ENCODE measurements around the gene LRRK1.

The LRRK1 gene

GRCh38 chr15:101043911-101044624 lies 124.9 kb downstream of the LRRK1 start:
- Histone ChIP-seq H3K9ac (ENCODE audit: low read length) (no peak overlapping the region), H3K27ac (ENCODE audit: low read depth, low read length) (no peak overlapping the region), H4K8ac (ENCODE audit: low read depth, low read length) (no peak overlapping the region), H3K56ac (ENCODE audit: low read length) (no peak overlapping the region), H3K4me1 (ENCODE audit: control insufficient read depth, low read depth, low read length) (peaks cover 3% of the 10 kb centered on the region), H3K4me2 (ENCODE audit: low read length) (no peak overlapping the region), H3K18ac (ENCODE audit: low read length) (no peak overlapping the region), H3K4me3 (ENCODE audit: low read length) (no peak overlapping the region), H2AK5ac (ENCODE audit: low read length) (no peak overlapping the region), H2BK120ac (ENCODE audit: low read depth, low read length) (no peak overlapping the region), H3K79me2 (ENCODE audit: control insufficient read depth, insufficient read depth, low read length) (no peaks in the 10 kb centered on the region), H2BK5ac (ENCODE audit: low read length) (no peak overlapping the region), H3K23ac (ENCODE audit: low read length) (no peak overlapping the region), H3K4ac (ENCODE audit: low read depth, low read length) (no peak overlapping the region), H4K5ac (ENCODE audit: low read length) (no peak overlapping the region), H3K36me3 (ENCODE audit: control insufficient read depth, insufficient read depth, low read length) (no peaks in the 10 kb centered on the region), H3K79me1 (ENCODE audit: low read length) (no peaks in the 10 kb centered on the region), H2BK15ac (replicated peaks; ENCODE audit: low read depth) (no peak overlapping the region), H3K27me3 (ENCODE audit: insufficient read depth, low read length, poor library complexity) (no peaks in the 10 kb centered on the region)
- no peak for DNase-seq
- WGBS (ENCODE audit: extremely low coverage, insufficient coverage, low lambda C conversion rate) = no CpG with 5 or more reads among the region's 13 CpGs

GRCh38 chr15:101044625-101045235 lies 125.6 kb downstream of the LRRK1 start:
- Histone ChIP-seq H4K8ac (ENCODE audit: low read depth, low read length) (no peak overlapping the region), H3K18ac (ENCODE audit: low read length) (no peak overlapping the region), H3K79me2 (ENCODE audit: control insufficient read depth, insufficient read depth, low read length) (no peaks in the 10 kb centered on the region), H3K4me1 (ENCODE audit: control insufficient read depth, low read depth, low read length) (peaks cover 3% of the 10 kb centered on the region), H3K23ac (ENCODE audit: low read length) (no peak overlapping the region), H3K27me3 (ENCODE audit: insufficient read depth, low read length, poor library complexity) (no peaks in the 10 kb centered on the region), H2AK5ac (ENCODE audit: low read length) (no peak overlapping the region), H3K4ac (ENCODE audit: low read depth, low read length) (no peak overlapping the region), H3K79me1 (ENCODE audit: low read length) (no peaks in the 10 kb centered on the region), H3K36me3 (ENCODE audit: control insufficient read depth, insufficient read depth, low read length) (no peaks in the 10 kb centered on the region), H3K27ac (ENCODE audit: low read depth, low read length) (no peak overlapping the region), H3K56ac (ENCODE audit: low read length) (no peak overlapping the region), H2BK120ac (ENCODE audit: low read depth, low read length) (no peak overlapping the region), H4K5ac (ENCODE audit: low read length) (no peak overlapping the region), H2BK5ac (ENCODE audit: low read length) (no peak overlapping the region), H3K9ac (ENCODE audit: low read length) (no peak overlapping the region), H3K4me2 (ENCODE audit: low read length) (no peak overlapping the region), H2BK15ac (replicated peaks; ENCODE audit: low read depth) (no peak overlapping the region), H3K4me3 (ENCODE audit: low read length) (no peak overlapping the region)
- DNase-seq = no peak
- WGBS (ENCODE audit: extremely low coverage, insufficient coverage, low lambda C conversion rate) = no CpG with 5 or more reads among the region's 11 CpGs

- Histone ChIP-seq H3K79me2 (ENCODE audit: control insufficient read depth, insufficient read depth, low read length) (no peaks in the 10 kb centered on the region), H3K36me3 (ENCODE audit: control insufficient read depth, insufficient read depth, low read length) (no peaks in the 10 kb centered on the region), H3K4me1 (ENCODE audit: control insufficient read depth, low read depth, low read length) (peaks cover 3% of the 10 kb centered on the region), H3K56ac (ENCODE audit: low read length) (no peak overlapping the region), H2BK15ac (replicated peaks; ENCODE audit: low read depth) (no peak overlapping the region), H3K27me3 (ENCODE audit: insufficient read depth, low read length, poor library complexity) (no peaks in the 10 kb centered on the region), H3K23ac (ENCODE audit: low read length) (no peak overlapping the region), H3K18ac (ENCODE audit: low read length) (no peak overlapping the region), H3K4me3 (ENCODE audit: low read length) (no peak overlapping the region), H2BK120ac (ENCODE audit: low read depth, low read length) (no peak overlapping the region), H3K9ac (ENCODE audit: low read length) (no peak overlapping the region), H3K4me2 (ENCODE audit: low read length) (no peak overlapping the region), H3K27ac (ENCODE audit: low read depth, low read length) (no peak overlapping the region), H2BK5ac (ENCODE audit: low read length) (no peak overlapping the region), H2AK5ac (ENCODE audit: low read length) (no peak overlapping the region), H4K5ac (ENCODE audit: low read length) (no peak overlapping the region), H3K4ac (ENCODE audit: low read depth, low read length) (no peak overlapping the region), H4K8ac (ENCODE audit: low read depth, low read length) (no peak overlapping the region), H3K79me1 (ENCODE audit: low read length) (no peaks in the 10 kb centered on the region)
- DNase-seq = no peak
- WGBS (ENCODE audit: extremely low coverage, insufficient coverage, low lambda C conversion rate) = no CpG with 5 or more reads among the region's 14 CpGs
These were observed 126.1 kb downstream of the LRRK1 start for GRCh38 chr15:101045236-101045646.

GRCh38 chr15:101045835-101046691 lies 126.9 kb downstream of the LRRK1 start:
- no peak overlapping the region for H3K4me2 ChIP-seq (ENCODE audit: low read length)
- no peak for DNase-seq
- H3K18ac ChIP-seq (ENCODE audit: low read length) = no peak overlapping the region
- no peak overlapping the region for H3K56ac ChIP-seq (ENCODE audit: low read length)
- no peak overlapping the region for H3K4ac ChIP-seq (ENCODE audit: low read depth, low read length)
- H3K36me3 ChIP-seq (ENCODE audit: control insufficient read depth, insufficient read depth, low read length) = no peaks in the 10 kb centered on the region
- no peak overlapping the region for H4K5ac ChIP-seq (ENCODE audit: low read length)
- H3K4me1 ChIP-seq (ENCODE audit: control insufficient read depth, low read depth, low read length) = peaks cover 3% of the 10 kb centered on the region
- no peak overlapping the region for H2AK5ac ChIP-seq (ENCODE audit: low read length)
- no peak overlapping the region for H4K8ac ChIP-seq (ENCODE audit: low read depth, low read length)
- WGBS (ENCODE audit: extremely low coverage, insufficient coverage, low lambda C conversion rate) = no CpG with 5 or more reads among the region's 19 CpGs
- no peak overlapping the region for H3K27ac ChIP-seq (ENCODE audit: low read depth, low read length)
- no peaks in the 10 kb centered on the region for H3K79me1 ChIP-seq (ENCODE audit: low read length)
- H3K9ac ChIP-seq (ENCODE audit: low read length) = no peak overlapping the region
- H2BK120ac ChIP-seq (ENCODE audit: low read depth, low read length) = no peak overlapping the region
- H3K27me3 ChIP-seq (ENCODE audit: insufficient read depth, low read length, poor library complexity) = no peaks in the 10 kb centered on the region
- no peaks in the 10 kb centered on the region for H3K79me2 ChIP-seq (ENCODE audit: control insufficient read depth, insufficient read depth, low read length)
- no peak overlapping the region for H3K23ac ChIP-seq (ENCODE audit: low read length)
- H2BK5ac ChIP-seq (ENCODE audit: low read length) = no peak overlapping the region
- no peak overlapping the region for H2BK15ac ChIP-seq (replicated peaks; ENCODE audit: low read depth)
- no peak overlapping the region for H3K4me3 ChIP-seq (ENCODE audit: low read length)

GRCh38 chr15:101046826-101047225 lies 127.7 kb downstream of the LRRK1 start:
- Histone ChIP-seq H3K79me1 (ENCODE audit: low read length) (no peaks in the 10 kb centered on the region), H3K27me3 (ENCODE audit: insufficient read depth, low read length, poor library complexity) (no peaks in the 10 kb centered on the region), H3K23ac (ENCODE audit: low read length) (no peak overlapping the region), H3K18ac (ENCODE audit: low read length) (no peak overlapping the region), H2BK5ac (ENCODE audit: low read length) (no peak overlapping the region), H3K36me3 (ENCODE audit: control insufficient read depth, insufficient read depth, low read length) (no peaks in the 10 kb centered on the region), H3K4me3 (ENCODE audit: low read length) (no peak overlapping the region), H3K4me1 (ENCODE audit: control insufficient read depth, low read depth, low read length) (peaks cover 3% of the 10 kb centered on the region), H3K79me2 (ENCODE audit: control insufficient read depth, insufficient read depth, low read length) (no peaks in the 10 kb centered on the region), H2BK15ac (replicated peaks; ENCODE audit: low read depth) (no peak overlapping the region), H2BK120ac (ENCODE audit: low read depth, low read length) (no peak overlapping the region), H3K9ac (ENCODE audit: low read length) (no peak overlapping the region), H4K8ac (ENCODE audit: low read depth, low read length) (no peak overlapping the region), H4K5ac (ENCODE audit: low read length) (no peak overlapping the region), H2AK5ac (ENCODE audit: low read length) (no peak overlapping the region), H3K4me2 (ENCODE audit: low read length) (no peak overlapping the region), H3K4ac (ENCODE audit: low read depth, low read length) (no peak overlapping the region), H3K56ac (ENCODE audit: low read length) (no peak overlapping the region), H3K27ac (ENCODE audit: low read depth, low read length) (no peak overlapping the region)
- WGBS (ENCODE audit: extremely low coverage, insufficient coverage, low lambda C conversion rate) = no CpG with 5 or more reads among the region's 7 CpGs
- DNase-seq = no peak

Data from mesendoderm (in vitro differentiated cells).